Measurements from ENCODE around the gene CFAP61.

CFAP61 gene

GRCh38 chr20:20202768-20203167 is 150.4 kb downstream of the CFAP61 start:
- ATAC-seq (ENCODE audit: low read depth) (no peak), DNase-seq (ENCODE audit: low spot score) (no peak)
- no peaks in the 10 kb centered on the region for H3K36me3 ChIP-seq (ENCODE audit: low read depth)
- H3K9me3 ChIP-seq (ENCODE audit: severe bottlenecking) = no peaks in the 10 kb centered on the region
- H3K4me1 ChIP-seq (ENCODE audit: insufficient read depth, poor library complexity, severe bottlenecking) = no peaks in the 10 kb centered on the region
- H3K27ac ChIP-seq (ENCODE audit: poor library complexity, severe bottlenecking) = no peak overlapping the region
- H3K27me3 ChIP-seq (ENCODE audit: insufficient read depth, poor library complexity, severe bottlenecking) = peaks cover 10% of the 10 kb centered on the region
- no peak for TF ChIP-seq CTCF (IDR thresholded peaks at IDR 0.05; ENCODE audit: poor library complexity, severe bottlenecking)
- no peak overlapping the region for H3K4me3 ChIP-seq (ENCODE audit: severe bottlenecking)

GRCh38 chr20:20203784-20204183 is 151.5 kb downstream of the CFAP61 start:
- Histone ChIP-seq H3K9me3 (ENCODE audit: severe bottlenecking) (no peaks in the 10 kb centered on the region), H3K4me1 (ENCODE audit: insufficient read depth, poor library complexity, severe bottlenecking) (no peaks in the 10 kb centered on the region), H3K27ac (ENCODE audit: poor library complexity, severe bottlenecking) (no peak overlapping the region), H3K27me3 (ENCODE audit: insufficient read depth, poor library complexity, severe bottlenecking) (peaks cover 13% of the 10 kb centered on the region), H3K4me3 (ENCODE audit: severe bottlenecking) (no peak overlapping the region), H3K36me3 (ENCODE audit: low read depth) (no peaks in the 10 kb centered on the region)
- DNase-seq (ENCODE audit: low spot score) = no peak
- no peak for TF ChIP-seq CTCF (IDR thresholded peaks at IDR 0.05; ENCODE audit: poor library complexity, severe bottlenecking)
- ATAC-seq (ENCODE audit: low read depth) = no peak

GRCh38 chr20:20204256-20204655 is 151.9 kb downstream of the CFAP61 start:
- Histone ChIP-seq H3K4me1 (ENCODE audit: insufficient read depth, poor library complexity, severe bottlenecking) (no peaks in the 10 kb centered on the region), H3K4me3 (ENCODE audit: severe bottlenecking) (no peak overlapping the region), H3K9me3 (ENCODE audit: severe bottlenecking) (no peaks in the 10 kb centered on the region), H3K27ac (ENCODE audit: poor library complexity, severe bottlenecking) (no peak overlapping the region), H3K27me3 (ENCODE audit: insufficient read depth, poor library complexity, severe bottlenecking) (peaks cover 9% of the 10 kb centered on the region), H3K36me3 (ENCODE audit: low read depth) (no peaks in the 10 kb centered on the region)
- no peak for TF ChIP-seq CTCF (IDR thresholded peaks at IDR 0.05; ENCODE audit: poor library complexity, severe bottlenecking)
- DNase-seq (ENCODE audit: low spot score) (no peak), ATAC-seq (ENCODE audit: low read depth) (no peak)

- DNase-seq (ENCODE audit: low spot score) = no peak
- H3K27me3 ChIP-seq (ENCODE audit: insufficient read depth, poor library complexity, severe bottlenecking) = peaks cover 6% of the 10 kb centered on the region
- H3K27ac ChIP-seq (ENCODE audit: poor library complexity, severe bottlenecking) = no peak overlapping the region
- ATAC-seq (ENCODE audit: low read depth) = no peak
- no peak overlapping the region for H3K4me3 ChIP-seq (ENCODE audit: severe bottlenecking)
- TF ChIP-seq CTCF (IDR thresholded peaks at IDR 0.05; ENCODE audit: poor library complexity, severe bottlenecking) = no peak
- H3K9me3 ChIP-seq (ENCODE audit: severe bottlenecking) = no peaks in the 10 kb centered on the region
- H3K36me3 ChIP-seq (ENCODE audit: low read depth) = no peaks in the 10 kb centered on the region
- no peaks in the 10 kb centered on the region for H3K4me1 ChIP-seq (ENCODE audit: insufficient read depth, poor library complexity, severe bottlenecking)
These were observed 153.0 kb downstream of the CFAP61 start for GRCh38 chr20:20205141-20205861.

- ATAC-seq (ENCODE audit: low read depth) = no peak
- no peak overlapping the region for H3K27ac ChIP-seq (ENCODE audit: poor library complexity, severe bottlenecking)
- DNase-seq (ENCODE audit: low spot score) = no peak
These were observed 153.5 kb downstream of the CFAP61 start for GRCh38 chr20:20205862-20206236.

More at GRCh38 chr20:20205862-20206236, 153.5 kb downstream of the CFAP61 start:
- H3K4me1 ChIP-seq (ENCODE audit: insufficient read depth, poor library complexity, severe bottlenecking) = no peaks in the 10 kb centered on the region
- H3K27me3 ChIP-seq (ENCODE audit: insufficient read depth, poor library complexity, severe bottlenecking) = peaks cover 6% of the 10 kb centered on the region
- H3K4me3 ChIP-seq (ENCODE audit: severe bottlenecking) = no peak overlapping the region
- H3K9me3 ChIP-seq (ENCODE audit: severe bottlenecking) = no peaks in the 10 kb centered on the region
- no peaks in the 10 kb centered on the region for H3K36me3 ChIP-seq (ENCODE audit: low read depth)
- TF ChIP-seq CTCF (IDR thresholded peaks at IDR 0.05; ENCODE audit: poor library complexity, severe bottlenecking) = no peak
